Activated CD4-positive, alpha-beta T cell treated with anti-CD3 and anti-CD28 coated beads for 48 hours (primary cell): Measurements from ENCODE around the gene C2CD2L.
"Not testable (repeated sequence)": the region's sequence is repeated elsewhere in the genome, so short reads cannot be mapped to it uniquely, and the experiment has no call there.

ENCODE experiments used
- DNase-seq: peaks from one replicate; pipeline ENCODE4 v3.0.0-alpha.2; 2020

Gene C2CD2L

GRCh38 chr11:119093942-119094815, 13.0 kb upstream of the C2CD2L start:
- DNase-seq, result peak; percentile 58

- peak; percentile 58 for DNase-seq
These were observed 12.4 kb upstream of the C2CD2L start for GRCh38 chr11:119094816-119095065.

- DNase-seq, result peak; percentile 100
These were observed 11.9 kb upstream of the C2CD2L start for GRCh38 chr11:119095066-119095880.

- DNase-seq, result no peak
These were observed 7.4 kb upstream of the C2CD2L start for GRCh38 chr11:119099711-119100110.

GRCh38 chr11:119100246-119100970, 6.7 kb upstream of the C2CD2L start:
- no peak for DNase-seq

- DNase-seq, result peak; percentile 48
These were observed 6.0 kb upstream of the C2CD2L start for GRCh38 chr11:119100994-119101758.

- DNase-seq, result peak; percentile 92
These were observed 5.3 kb upstream of the C2CD2L start, which contains the start of gene DPAGT1 for GRCh38 chr11:119101759-119102423. Gene DPAGT1, minus strand, starts transcription at chr11:119101853. Its CDS starts 198 bp downstream, at chr11:119101655.

GRCh38 chr11:119103161-119103664, 3.9 kb upstream of the C2CD2L start:
- DNase-seq, result not testable (repeated sequence)

- DNase-seq, result no peak
These were observed 3.4 kb upstream of the C2CD2L start for GRCh38 chr11:119103793-119104192.

GRCh38 chr11:119107538-119108145, 498 bp downstream of the C2CD2L start:
- DNase-seq, result no peak

GRCh38 chr11:119108146-119108856, 1.2 kb downstream of the C2CD2L start:
- DNase-seq, result peak; percentile 53

- DNase-seq, result no peak
These were observed 1.7 kb downstream of the C2CD2L start for GRCh38 chr11:119108857-119109221.

- DNase-seq, result no peak
These were observed 2.7 kb downstream of the C2CD2L start for GRCh38 chr11:119109843-119110242.

GRCh38 chr11:119110439-119110838, 3.3 kb downstream of the C2CD2L start:
- no peak for DNase-seq

- DNase-seq, result no peak
These were observed 4.3 kb downstream of the C2CD2L start for GRCh38 chr11:119111361-119111925.

- DNase-seq, result no peak
These were observed 5.3 kb downstream of the C2CD2L start for GRCh38 chr11:119112314-119113020.

GRCh38 chr11:119113716-119114115, 6.6 kb downstream of the C2CD2L start:
- DNase-seq, result no peak

GRCh38 chr11:119114351-119114750, 7.2 kb downstream of the C2CD2L start:
- no peak for DNase-seq

GRCh38 chr11:119115484-119116234, 8.5 kb downstream of the C2CD2L start:
- DNase-seq, result no peak
